ENCODE measurements around the gene KCTD13.

Gene KCTD13, protein sequence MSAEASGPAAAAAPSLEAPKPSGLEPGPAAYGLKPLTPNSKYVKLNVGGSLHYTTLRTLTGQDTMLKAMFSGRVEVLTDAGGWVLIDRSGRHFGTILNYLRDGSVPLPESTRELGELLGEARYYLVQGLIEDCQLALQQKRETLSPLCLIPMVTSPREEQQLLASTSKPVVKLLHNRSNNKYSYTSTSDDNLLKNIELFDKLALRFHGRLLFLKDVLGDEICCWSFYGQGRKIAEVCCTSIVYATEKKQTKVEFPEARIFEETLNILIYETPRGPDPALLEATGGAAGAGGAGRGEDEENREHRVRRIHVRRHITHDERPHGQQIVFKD

DNA sequence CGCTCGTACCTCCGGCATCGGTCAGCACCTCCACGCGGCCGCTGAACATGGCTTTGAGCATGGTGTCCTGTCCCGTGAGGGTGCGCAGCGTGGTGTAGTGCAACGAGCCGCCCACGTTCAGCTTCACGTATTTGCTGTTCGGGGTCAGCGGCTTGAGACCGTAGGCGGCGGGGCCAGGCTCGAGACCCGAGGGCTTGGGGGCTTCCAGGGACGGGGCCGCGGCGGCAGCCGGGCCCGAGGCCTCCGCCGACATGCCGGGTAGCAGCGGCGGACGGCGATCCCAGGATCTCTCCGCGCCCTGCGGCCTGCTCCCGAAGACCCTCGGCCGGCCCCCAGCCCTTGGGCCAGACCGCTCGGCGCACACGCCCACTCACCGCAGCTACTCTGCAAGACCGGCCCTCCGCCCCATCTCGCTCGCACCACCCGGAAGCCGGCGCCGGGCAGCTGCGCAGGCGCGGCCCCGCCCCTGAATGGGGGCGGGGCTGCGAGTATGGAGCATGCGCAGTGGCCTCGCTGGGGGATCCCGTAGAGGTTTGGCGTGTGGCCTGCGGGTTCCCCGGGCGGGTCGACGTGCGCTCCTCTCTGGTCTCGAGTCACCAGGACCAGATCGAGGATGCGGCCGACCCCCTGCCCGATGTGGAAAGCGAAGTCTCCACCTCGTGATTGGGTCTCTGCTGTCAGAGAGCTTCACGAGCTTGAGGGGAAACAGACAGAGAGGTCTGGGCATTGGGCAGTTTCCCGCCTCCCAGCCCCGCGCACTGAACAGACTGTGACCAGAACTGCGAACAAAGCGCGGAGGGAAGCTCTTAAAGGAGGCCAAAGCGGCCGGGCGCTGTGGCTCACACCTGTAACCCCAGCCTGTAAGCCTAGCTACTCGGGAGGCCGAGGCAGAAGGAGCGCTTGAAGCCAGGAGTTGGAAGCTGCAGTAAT, at the start of gene KCTD13:
Gene KCTD13, minus strand, starts transcription at position 446 of the 930 bp plus-strand sequence. Its CDS starts 193 bp downstream, at position 253.
- Histone ChIP-seq H3K9me3 (ENCODE audit: control insufficient read depth, insufficient read depth, low read length) (no peaks in the 10 kb centered on the region), H3K36me3 (ENCODE audit: insufficient read depth, low read length) (peaks cover under 1% of the 10 kb centered on the region; the same call in 1 of the 2 replicates), H3K9ac (ENCODE audit: low read depth, low read length) (peak within 1 kb of the TSS; percentile 74), H3K4me1 (ENCODE audit: insufficient read depth, low read length) (peaks cover 5% of the 10 kb centered on the region; the same call in 1 of the 2 replicates)

DNA sequence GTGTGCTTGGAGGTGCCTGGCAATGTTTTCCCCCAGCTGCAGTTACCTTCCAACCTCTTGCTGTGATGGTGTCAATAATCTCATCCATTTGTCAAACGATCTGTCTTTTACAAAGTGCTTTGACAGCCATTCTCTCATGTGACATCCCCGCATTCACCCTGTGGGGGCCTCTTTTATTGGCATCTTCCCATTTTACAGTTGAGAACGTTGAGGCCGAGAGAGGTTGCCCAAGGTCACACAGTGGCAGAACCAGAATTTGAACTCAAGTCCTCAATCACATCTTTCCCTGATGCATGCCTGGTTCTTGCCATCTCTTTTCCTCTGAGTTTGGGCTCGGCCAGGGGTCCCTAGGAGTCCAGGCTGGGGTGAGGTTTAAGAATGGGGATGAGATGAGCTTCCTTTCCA, 49.1 kb upstream of the KCTD13 start:
- Histone ChIP-seq H3K4me1 (ENCODE audit: insufficient read depth, low read length) (peaks cover 15% of the 10 kb centered on the region), H3K9ac (ENCODE audit: low read depth, low read length) (peak overlapping the region; percentile 88; the same call in 1 of the 2 replicates), H3K9me3 (ENCODE audit: control insufficient read depth, insufficient read depth, low read length) (peaks cover 12% of the 10 kb centered on the region), H3K36me3 (ENCODE audit: insufficient read depth, low read length) (peaks cover 2% of the 10 kb centered on the region)

DNA sequence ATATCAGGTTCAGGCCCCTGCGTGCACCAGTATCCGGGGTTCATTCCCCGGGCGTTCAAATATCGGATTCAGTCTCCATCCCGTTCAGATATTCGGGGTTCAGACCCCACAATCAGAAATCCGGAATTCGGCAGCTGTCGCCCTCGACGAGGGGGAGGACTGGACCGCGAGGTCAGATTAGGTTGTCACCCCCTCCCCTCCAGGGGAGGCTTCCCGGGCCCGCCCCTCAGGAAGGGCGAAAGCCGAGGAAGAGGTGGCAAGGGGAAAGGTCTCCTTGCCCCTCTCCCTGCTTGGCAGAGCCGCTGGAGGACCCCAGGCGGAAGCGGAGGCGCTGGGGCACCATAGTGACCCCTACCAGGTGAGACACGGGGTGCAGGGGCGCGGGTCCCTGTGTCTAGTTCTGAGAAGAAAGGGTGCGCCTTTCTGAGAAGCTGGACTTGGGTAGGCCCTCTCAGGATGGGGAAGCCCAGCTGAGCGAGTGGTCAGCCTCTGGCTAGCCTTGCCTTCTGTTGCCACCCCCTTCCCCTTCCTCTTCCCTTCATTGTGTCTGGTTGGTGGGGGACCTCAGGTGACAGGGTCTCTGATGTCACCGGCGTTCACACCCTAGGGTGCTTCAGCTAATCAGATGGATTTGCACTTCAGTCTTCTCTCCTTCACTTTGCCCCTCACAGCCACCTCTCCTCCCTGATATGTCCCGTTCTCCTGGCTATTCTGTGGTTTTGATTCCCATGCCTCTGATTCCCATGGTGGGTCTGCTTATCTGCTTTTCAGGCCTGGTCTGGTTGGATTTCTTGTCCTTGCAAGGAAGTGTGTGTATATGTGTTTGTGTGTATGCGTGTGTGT, 48.5 kb upstream of the KCTD13 start:
- H3K9ac ChIP-seq (ENCODE audit: low read depth, low read length): peak overlapping the region; percentile 88
- H3K36me3 ChIP-seq (ENCODE audit: insufficient read depth, low read length): peaks cover 2% of the 10 kb centered on the region
- peaks cover 15% of the 10 kb centered on the region for H3K4me1 ChIP-seq (ENCODE audit: insufficient read depth, low read length)
- H3K9me3 ChIP-seq (ENCODE audit: control insufficient read depth, insufficient read depth, low read length): peaks cover 12% of the 10 kb centered on the region

DNA sequence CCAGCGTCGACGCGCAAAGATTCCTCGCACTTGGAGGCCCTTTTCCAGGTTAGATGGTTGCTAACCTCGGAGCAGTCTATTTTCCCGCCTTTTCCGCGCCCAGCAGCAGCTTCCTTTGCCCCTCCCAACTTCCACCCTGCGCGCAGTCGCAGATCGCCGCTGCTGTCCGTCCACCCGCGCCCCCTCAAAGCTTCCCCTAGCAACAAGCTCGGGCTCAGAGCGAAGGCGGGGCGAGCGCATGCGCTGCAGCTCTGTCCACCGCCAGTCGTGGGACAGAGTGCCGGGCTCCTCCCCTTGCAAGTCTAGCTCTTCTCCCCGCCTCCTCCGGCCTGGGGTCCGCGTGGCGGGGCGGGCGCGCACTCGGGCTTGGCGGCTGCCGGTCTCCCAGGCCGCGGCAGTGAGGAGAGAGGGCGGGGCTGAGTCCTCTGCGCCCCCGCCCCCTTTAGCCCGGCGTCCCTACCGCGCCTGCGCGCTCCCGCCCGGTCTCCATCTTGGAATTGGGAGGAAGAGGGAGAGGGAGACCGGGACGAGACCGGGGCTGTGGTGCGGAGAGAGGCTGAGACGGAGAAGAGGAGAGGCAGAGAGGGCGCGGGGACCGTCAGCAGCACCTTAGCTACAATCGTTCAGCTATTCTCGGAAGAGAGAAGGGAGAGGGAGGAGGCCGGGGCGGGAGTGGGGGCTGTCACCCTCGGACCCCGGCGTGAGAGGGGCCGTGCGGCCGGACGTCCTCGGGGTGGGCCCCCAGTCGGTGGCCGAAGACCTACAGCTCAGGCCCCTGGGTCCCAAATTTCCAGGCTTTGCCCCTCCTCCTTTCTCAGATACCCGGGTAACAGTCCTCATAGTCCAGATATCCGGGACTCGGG, 47.6 kb upstream of the KCTD13 start, which contains the start of gene TAOK2:
Gene TAOK2, plus strand, starts transcription at position 485 of the 863 bp plus-strand sequence. CDS start 3,905 bp downstream, outside the sequence.
- Histone ChIP-seq H3K4me1 (ENCODE audit: insufficient read depth, low read length) (peaks cover 15% of the 10 kb centered on the region), H3K9me3 (ENCODE audit: control insufficient read depth, insufficient read depth, low read length) (peaks cover 12% of the 10 kb centered on the region), H3K36me3 (ENCODE audit: insufficient read depth, low read length) (peaks cover 2% of the 10 kb centered on the region; the same call in 1 of the 2 replicates), H3K9ac (ENCODE audit: low read depth, low read length) (peak within 1 kb of the TSS; percentile 88)

DNA sequence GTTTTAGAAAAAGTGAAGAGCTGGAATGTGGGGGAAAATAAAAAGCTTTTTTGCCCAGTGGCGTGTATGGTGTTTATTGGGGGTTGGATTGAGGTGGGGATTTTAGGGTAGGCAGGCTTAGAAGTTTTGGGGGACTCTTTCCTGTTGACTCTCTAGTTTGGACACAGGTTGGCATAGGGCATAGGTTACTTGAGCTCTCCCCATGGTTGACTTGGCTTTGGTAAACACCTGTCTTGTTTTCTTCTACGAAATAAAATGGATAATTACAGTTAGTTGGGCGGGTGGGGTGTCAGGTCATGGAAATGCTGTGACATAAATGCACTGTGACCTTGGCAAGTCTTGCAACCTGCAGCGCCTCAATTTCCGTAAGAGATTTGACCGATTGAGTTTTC, 47.0 kb upstream of the KCTD13 start:
- Histone ChIP-seq H3K36me3 (ENCODE audit: insufficient read depth, low read length) (peaks cover 2% of the 10 kb centered on the region; the same call in 1 of the 2 replicates), H3K9me3 (ENCODE audit: control insufficient read depth, insufficient read depth, low read length) (peaks cover 12% of the 10 kb centered on the region), H3K9ac (ENCODE audit: low read depth, low read length) (no peak overlapping the region), H3K4me1 (ENCODE audit: insufficient read depth, low read length) (peaks cover 15% of the 10 kb centered on the region)

DNA sequence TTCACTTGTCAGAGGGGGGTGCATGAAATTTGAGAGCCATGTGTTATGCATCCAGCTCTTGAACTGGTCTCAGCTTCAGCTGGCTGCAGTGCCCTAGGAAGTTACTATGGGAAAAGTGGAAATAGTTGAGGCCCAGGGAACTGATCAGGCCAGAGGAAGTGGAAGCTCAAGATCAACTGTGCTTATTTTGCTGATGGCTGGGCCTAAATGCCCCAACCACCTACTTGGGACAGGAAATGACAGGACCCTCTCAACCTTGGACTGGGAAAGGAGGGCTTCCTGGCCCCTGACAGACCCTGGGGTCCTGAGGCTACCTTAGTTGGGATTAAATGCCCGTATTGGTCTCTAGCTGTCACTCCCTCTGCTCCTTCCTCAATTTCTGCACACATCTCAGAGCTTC, 46.5 kb upstream of the KCTD13 start:
- Histone ChIP-seq H3K9ac (ENCODE audit: low read depth, low read length) (no peak overlapping the region), H3K4me1 (ENCODE audit: insufficient read depth, low read length) (peaks cover 15% of the 10 kb centered on the region), H3K9me3 (ENCODE audit: control insufficient read depth, insufficient read depth, low read length) (peaks cover 12% of the 10 kb centered on the region), H3K36me3 (ENCODE audit: insufficient read depth, low read length) (peaks cover 2% of the 10 kb centered on the region; the same call in 1 of the 2 replicates)

DNA sequence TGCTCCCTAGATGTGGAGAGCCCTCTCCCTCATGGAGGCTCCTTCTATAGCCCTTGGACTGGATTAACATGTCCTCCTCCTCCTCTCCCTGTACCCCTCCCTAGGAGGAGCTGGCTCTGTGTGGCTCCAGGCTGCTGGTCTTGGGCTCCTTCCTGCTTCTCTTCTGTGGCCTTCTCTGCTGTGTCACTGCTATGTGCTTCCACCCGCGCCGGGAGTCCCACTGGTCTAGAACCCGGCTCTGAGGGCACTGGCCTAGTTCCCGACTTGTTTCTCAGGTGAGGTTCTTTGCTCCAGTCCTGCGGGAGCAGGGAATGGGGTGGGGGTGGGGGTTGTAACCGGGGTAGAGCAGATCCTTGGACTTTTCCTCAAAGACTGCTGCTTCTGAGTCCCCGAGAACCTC, 45.3 kb upstream of the KCTD13 start:
- Histone ChIP-seq H3K9ac (ENCODE audit: low read depth, low read length) (no peak overlapping the region), H3K9me3 (ENCODE audit: control insufficient read depth, insufficient read depth, low read length) (peaks cover 12% of the 10 kb centered on the region), H3K4me1 (ENCODE audit: insufficient read depth, low read length) (peaks cover 9% of the 10 kb centered on the region; the same call in 1 of the 2 replicates), H3K36me3 (ENCODE audit: insufficient read depth, low read length) (peaks cover 2% of the 10 kb centered on the region; the same call in 1 of the 2 replicates)

DNA sequence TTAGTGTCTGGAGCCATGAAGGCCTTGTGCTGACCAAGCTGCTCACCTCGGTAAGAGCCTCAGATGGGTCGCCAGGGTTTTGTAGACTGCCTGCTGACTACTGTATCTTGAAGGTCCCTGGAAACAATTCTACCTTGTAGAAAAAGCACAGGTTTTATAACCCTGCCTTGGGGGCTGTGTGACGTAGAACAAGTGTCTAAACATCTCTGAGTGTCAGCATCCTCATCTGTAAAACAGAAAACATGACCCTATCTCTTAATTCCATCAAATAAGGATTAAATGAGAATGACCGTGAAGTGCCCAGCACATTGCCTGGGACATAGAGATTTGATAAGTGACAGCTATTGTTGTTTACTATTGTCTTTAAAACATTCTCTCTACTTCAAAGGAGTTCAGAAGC, 42.2 kb upstream of the KCTD13 start:
- no peaks in the 10 kb centered on the region for H3K4me1 ChIP-seq (ENCODE audit: insufficient read depth, low read length)
- no peak overlapping the region for H3K9ac ChIP-seq (ENCODE audit: low read depth, low read length)
- H3K9me3 ChIP-seq (ENCODE audit: control insufficient read depth, insufficient read depth, low read length): peaks cover 12% of the 10 kb centered on the region
- H3K36me3 ChIP-seq (ENCODE audit: insufficient read depth, low read length): peaks cover 2% of the 10 kb centered on the region; the same call in 1 of the 2 replicates

DNA sequence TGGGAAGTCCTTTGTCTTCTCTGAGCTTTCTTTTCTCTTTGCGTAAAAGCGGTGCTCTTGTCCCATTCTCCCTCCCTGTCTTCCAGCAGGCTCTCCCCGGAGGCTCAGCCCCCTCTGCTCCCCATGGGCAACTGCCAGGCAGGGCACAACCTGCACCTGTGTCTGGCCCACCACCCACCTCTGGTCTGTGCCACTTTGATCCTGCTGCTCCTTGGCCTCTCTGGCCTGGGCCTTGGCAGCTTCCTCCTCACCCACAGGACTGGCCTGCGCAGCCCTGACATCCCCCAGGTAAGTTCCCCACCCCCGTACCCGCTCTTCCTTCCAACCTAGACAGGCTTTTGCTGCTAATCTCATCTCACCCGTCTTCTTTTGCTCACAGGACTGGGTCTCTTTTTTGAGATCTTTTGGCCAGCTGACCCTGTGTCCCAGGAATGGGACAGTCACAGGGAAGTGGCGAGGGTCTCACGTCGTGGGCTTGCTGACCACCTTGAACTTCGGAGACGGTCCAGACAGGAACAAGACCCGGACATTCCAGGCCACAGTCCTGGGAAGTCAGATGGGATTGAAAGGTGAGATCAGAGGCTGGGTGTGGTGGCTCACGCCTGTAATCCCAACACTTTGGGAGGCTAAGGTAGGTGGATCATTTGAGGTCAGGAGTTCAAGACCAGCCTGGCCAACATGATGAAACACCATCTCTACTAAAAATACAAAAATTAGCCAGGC, 37.2 kb upstream of the KCTD13 start:
- no peaks in the 10 kb centered on the region for H3K9me3 ChIP-seq (ENCODE audit: control insufficient read depth, insufficient read depth, low read length)
- H3K36me3 ChIP-seq (ENCODE audit: insufficient read depth, low read length): no peaks in the 10 kb centered on the region
- H3K4me1 ChIP-seq (ENCODE audit: insufficient read depth, low read length): 0 out of 2 replicates have a peak, but pooled peaks cover 3% of the 10 kb centered on the region
- no peak overlapping the region for H3K9ac ChIP-seq (ENCODE audit: low read depth, low read length)

DNA sequence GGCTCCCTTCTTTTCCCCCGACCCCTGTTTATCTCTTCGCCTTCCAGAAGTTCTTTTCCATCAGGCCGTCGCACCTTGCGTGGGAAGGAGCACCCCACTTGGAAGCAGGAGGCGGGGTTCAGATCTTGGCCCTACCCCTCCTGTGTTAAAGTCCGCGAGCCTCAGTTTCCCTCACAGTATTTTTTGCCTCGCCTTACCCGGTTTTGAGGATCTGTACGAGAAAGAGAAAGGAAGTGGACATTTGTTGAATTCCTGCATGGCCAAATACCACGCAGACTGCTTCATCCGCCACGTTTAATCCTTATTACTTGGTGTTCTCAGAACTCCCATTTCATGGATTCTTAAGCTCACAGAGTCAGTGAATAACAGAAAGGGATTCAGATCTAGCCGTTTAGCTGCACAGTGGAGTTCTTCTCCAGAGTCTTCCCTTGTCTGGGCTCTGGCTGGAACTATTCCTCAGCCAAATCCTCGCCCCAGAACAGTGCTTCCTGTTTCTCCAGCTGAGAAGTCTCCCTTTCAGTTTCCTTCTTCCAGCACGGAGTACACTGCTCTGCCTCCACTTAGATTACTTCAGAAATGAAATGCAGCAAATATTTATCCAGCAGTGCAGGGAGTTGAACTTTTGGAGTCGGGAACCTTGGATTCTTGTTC, 36.4 kb upstream of the KCTD13 start:
- Histone ChIP-seq H3K36me3 (ENCODE audit: insufficient read depth, low read length) (no peaks in the 10 kb centered on the region), H3K9ac (ENCODE audit: low read depth, low read length) (peak overlapping the region; percentile 78), H3K4me1 (ENCODE audit: insufficient read depth, low read length) (0 out of 2 replicates have a peak, but pooled peaks cover 3% of the 10 kb centered on the region), H3K9me3 (ENCODE audit: control insufficient read depth, insufficient read depth, low read length) (no peaks in the 10 kb centered on the region)

DNA sequence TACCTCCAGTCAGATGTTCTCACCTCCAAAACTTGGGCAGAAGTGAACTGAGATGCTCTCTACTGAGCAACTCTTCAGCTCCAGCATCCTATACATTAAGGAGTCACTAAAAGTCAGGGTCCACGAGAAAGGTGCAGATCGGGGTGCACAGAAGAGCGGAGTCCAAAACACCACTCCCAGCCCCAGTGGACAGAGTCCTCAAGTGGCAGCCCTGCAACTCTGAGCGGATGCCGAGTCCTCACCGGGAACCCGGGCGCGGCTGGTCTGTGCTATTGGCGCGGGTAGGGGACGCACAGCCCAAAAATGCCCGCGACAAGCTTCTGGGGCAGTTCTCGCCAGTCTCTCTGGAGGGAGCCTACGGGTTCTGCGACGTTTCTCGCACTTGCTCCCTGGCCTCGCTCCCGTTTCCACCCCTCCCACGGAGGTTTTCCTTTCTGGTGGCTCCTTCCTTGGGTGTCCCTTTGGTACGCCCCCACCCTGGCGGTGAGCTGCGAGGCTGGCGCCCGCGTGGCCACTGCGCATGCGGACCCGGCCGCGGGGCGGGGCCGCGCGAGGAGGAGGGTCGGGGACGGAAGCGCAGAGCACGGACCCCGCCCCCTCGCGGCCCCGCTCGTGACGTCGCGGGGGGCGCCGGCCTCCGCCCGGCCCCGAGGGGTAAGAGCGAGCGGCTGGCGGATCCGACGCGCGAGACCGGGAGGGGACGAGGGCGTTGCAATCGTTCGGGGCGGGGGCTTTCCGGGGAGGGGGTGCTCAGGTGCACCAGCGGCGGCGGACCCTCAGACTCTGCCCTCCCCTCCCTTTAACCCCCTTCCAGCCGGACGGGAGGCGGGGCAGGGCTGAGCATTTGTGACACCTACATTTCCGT, 35.7 kb upstream of the KCTD13 start, which contains the start of gene TMEM219:
Gene TMEM219, plus strand, starts transcription at position 601 of the 865 bp plus-strand sequence. CDS start 1,065 bp downstream, outside the sequence.
- no peaks in the 10 kb centered on the region for H3K36me3 ChIP-seq (ENCODE audit: insufficient read depth, low read length)
- peak within 1 kb of the TSS; percentile 78 for H3K9ac ChIP-seq (ENCODE audit: low read depth, low read length)
- no peaks in the 10 kb centered on the region for H3K9me3 ChIP-seq (ENCODE audit: control insufficient read depth, insufficient read depth, low read length)
- H3K4me1 ChIP-seq (ENCODE audit: insufficient read depth, low read length): 0 out of 2 replicates have a peak, but pooled peaks cover 3% of the 10 kb centered on the region

Measured in ES-I3 (cell line).